GM19397 (cell line): ENCODE data around the gene TMEM154.

ENCODE experiments used
- ATAC-seq: cut with Tn5 transposase; IDR thresholded peaks from one replicate; pipeline ENCODE4 v1.9.1; 2021; ENCODE audit warnings: mild to moderate bottlenecking, moderate library complexity; ENCODE audit not compliant: unreplicated experiment

TMEM154 gene, protein sequence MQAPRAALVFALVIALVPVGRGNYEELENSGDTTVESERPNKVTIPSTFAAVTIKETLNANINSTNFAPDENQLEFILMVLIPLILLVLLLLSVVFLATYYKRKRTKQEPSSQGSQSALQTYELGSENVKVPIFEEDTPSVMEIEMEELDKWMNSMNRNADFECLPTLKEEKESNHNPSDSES

GRCh38 chr4:152679414-152680281 lies at the start of gene TMEM154:
TMEM154 (minus strand) TSS chr4:152679997; CDS start chr4:152679933, 64 bp downstream.
- peak; percentile 71 for ATAC-seq

- ATAC-seq: no peak
Observed at GRCh38 chr4:152729466-152729865, 49.7 kb upstream of the TMEM154 start.

GRCh38 chr4:152728343-152728742 lies 48.5 kb upstream of the TMEM154 start:
- ATAC-seq: no peak

DNA sequence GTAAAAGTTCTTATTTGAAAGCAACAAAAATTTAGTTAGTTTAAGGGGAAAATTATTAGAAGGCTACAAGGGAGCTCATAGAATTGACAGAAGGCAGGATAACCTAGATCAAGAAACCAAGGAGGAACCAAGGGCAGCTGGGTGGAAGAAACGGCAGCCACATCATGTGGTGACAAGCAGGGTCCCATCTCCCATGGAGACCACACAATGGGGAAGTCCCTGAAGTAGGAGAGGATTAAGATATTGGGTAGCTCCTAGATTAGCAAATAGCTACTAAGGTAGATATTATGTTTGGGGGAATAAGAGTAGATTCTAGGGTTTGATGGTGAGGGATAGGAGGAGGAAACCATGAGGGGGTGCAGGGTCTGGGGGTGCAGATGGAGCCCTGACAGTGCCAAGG lies 48.0 kb upstream of the TMEM154 start:
- no peak for ATAC-seq

DNA sequence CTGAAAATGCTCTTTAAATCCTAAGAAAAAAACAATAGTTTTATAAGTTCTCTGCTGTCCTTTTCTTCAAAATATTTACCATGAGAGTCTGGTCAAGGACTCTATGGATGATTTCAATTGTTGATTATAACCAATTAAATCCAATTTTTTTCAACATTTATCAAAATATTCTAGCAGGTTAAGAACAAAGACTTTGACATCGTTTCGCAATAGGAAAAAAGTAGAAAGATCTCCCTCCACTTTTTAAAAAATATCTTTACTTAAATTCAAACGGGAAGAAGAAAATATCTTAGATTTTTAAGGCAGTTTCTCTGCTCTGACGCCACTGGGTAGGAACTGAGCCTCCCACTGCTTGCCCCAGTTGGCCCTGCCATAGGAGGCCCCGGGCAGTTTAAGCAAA lies 44.7 kb upstream of the TMEM154 start:
- no peak for ATAC-seq

- ATAC-seq: no peak
Observed at GRCh38 chr4:152723236-152723635, 43.4 kb upstream of the TMEM154 start.

GRCh38 chr4:152719801-152720556 lies 40.2 kb upstream of the TMEM154 start:
- ATAC-seq: no peak

DNA sequence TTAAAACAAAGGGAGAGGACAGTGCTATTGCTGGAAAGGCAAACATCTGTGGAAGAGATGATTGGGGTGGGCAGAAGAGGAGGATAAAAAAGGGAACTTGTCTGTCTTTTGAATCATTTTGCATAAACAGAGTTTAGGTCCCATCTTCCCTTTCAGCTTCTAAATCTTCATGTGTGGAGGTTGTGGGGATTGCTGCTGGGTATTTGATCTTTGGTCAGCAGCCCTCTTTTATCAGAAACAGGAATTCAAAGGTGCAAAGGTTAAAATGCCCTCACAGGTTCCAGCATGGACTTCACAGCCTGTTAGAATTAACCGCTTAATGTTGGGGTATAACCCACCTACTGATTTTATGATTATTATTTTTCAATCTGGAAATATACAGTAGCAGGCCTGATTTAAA lies 39.5 kb upstream of the TMEM154 start:
- no peak for ATAC-seq

DNA sequence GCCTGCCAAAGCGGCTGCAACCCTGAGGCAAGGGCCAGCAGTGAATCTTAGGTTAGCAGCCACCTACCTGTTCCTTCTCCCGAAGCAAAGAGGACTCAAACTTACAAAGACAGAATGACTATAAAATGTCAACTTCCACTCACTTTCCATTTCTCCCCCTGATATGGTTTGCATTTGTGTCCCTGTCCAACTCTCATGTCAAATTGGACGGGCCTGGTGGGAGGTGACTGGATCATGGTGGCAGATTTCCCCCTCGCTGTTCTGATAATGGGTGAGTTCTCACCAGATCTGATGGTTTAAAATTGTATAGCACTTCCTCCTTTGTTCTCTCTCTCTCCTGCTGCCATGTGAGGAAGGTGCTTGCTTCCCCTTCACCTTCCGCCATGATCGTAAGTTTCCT lies 35.3 kb upstream of the TMEM154 start:
- no peak for ATAC-seq

- no peak for ATAC-seq
Observed at GRCh38 chr4:152713951-152714705, 34.3 kb upstream of the TMEM154 start.

- no peak for ATAC-seq
Observed at GRCh38 chr4:152709675-152710438, 30.1 kb upstream of the TMEM154 start.

GRCh38 chr4:152708796-152709195 lies 29.0 kb upstream of the TMEM154 start:
- ATAC-seq: no peak

- ATAC-seq: no peak
Observed at GRCh38 chr4:152708361-152708760, 28.6 kb upstream of the TMEM154 start.

DNA sequence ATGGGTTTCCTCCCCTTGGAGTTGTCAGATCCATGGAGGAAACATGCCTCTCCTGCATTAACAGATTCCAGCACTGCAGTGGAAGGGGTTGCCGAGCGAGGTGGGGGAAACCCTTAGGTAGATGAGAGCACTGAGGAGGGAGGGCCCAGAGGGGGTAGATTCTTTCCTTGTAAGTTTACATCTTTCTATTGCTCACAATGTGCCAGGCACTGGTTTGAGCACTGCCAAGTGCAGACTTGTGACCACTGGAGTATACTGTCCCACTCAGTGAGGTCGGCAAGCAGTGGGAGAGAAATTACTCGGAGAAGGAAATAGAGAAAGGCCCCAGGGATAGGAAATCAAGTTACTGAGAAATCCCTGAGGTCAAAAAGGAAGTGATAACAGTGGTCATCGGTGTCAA lies 27.8 kb upstream of the TMEM154 start:
- no peak for ATAC-seq

GRCh38 chr4:152705903-152706302 lies 26.1 kb upstream of the TMEM154 start:
- ATAC-seq: no peak

DNA sequence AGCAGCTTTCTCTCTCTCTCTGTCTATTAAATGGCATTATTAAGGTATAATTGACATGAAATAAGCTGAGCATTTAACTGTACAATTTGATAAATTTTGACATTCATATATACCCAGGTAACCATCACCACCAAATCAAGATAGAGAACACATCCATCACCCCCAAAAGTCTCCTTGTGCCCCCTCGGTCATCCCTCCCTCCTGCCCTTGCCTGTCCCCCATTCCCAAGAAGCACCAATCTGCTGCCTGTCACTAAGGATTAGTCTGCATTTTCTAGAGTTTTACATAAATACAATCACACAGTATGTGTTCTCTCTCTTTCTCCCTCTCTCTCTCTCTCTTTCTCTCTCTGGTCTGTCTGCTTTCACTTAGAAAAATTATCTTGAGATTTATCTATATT lies 25.0 kb upstream of the TMEM154 start:
- ATAC-seq: no peak

GRCh38 chr4:152700151-152700550 lies 20.4 kb upstream of the TMEM154 start:
- ATAC-seq: no peak

GRCh38 chr4:152699313-152699712 lies 19.5 kb upstream of the TMEM154 start:
- no peak for ATAC-seq

GRCh38 chr4:152698089-152698499 lies 18.3 kb upstream of the TMEM154 start:
- ATAC-seq: no peak
